Right renal cortex interstitium (tissue), 3 donors: ENCODE measurements around the gene DUSP1. TPM values are rescaled to one million over a fixed set of nuclear protein-coding genes. Genes with fewer than 3 reads are reported as not detected.
"Not testable (repeated sequence)": the region's sequence is repeated elsewhere in the genome, so short reads cannot be mapped to it uniquely, and the experiment has no call there.

Experiments used
- DNase-seq, 3 donors: peaks; one replicate each; pipeline ENCODE4 v3.0.0-alpha.2; 2013; ENCODE audit warnings: low read depth in 3 of 3, low spot score in 2 of 3
- polyA plus RNA-seq, 3 donors: library from polyadenylated mRNA; unstranded; fragments of 120-200 nt; gene quantifications; one replicate each; pipeline ENCODE4 v1.2.1, GENCODE V29; 2013; ENCODE audit not compliant: insufficient read length in 3 of 3

The DUSP1 gene
- polyA plus RNA-seq, 3 donors = 65.5 to 130 (median 88.2) TPM

GRCh38 chr5:172798422-172799215 is 27.6 kb upstream of the DUSP1 start:
- no peak for DNase-seq

DNA sequence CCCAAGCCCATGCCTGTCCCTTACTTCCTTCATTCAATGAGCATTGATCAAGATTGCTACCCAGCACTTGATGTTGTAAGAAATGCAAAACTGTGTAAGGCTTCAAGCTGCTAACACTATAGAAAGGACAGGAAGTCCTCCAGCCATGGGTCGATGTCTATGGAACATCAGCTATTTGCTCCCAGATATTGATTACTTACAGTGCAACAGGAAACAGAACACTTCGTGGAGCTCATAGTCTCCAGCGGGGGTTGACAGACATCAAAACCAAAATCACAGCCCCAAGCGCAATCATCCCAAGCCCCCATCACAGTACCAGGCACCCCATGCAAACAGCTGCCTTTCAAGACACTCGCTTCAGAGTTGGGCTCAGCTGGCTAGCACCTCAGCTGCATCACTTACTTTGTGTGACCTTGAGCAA is 26.8 kb upstream of the DUSP1 start:
- DNase-seq = no peak

- no peak for DNase-seq
Measured at GRCh38 chr5:172796306-172796705, 25.3 kb upstream of the DUSP1 start.

DNA sequence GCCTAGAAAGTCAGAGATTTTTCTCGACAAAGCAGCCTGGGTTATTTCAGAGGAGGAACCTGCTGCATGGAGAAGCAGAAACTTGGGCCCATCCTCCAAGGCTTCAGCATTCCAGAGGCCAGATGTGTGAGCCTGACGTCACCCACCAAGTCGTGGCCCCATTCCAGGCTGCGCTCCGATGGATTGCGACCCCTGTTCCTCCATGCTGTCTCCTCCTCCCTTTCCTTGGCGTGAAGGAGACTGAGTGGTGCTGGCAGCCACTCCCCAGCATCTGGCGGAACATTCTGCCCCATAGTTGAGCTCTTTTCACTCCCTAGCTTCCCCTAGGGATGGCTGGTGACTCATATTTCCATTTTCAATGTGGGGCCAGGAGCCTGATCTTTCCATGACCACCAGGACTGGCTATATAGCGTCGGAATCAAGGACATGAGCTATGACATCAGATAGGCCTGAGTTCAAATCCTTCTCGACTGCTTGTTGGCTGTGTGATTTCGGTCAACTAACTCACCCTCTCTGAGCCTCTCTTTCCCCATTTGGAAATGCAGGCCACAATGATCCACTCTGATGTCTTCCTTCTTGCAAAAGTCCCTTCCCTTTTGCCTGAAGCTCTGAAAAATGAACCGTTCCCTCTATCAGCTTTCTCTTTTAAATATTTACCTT is 24.5 kb upstream of the DUSP1 start:
- DNase-seq = peak; percentile 76 to 78 (median 78)

DNA sequence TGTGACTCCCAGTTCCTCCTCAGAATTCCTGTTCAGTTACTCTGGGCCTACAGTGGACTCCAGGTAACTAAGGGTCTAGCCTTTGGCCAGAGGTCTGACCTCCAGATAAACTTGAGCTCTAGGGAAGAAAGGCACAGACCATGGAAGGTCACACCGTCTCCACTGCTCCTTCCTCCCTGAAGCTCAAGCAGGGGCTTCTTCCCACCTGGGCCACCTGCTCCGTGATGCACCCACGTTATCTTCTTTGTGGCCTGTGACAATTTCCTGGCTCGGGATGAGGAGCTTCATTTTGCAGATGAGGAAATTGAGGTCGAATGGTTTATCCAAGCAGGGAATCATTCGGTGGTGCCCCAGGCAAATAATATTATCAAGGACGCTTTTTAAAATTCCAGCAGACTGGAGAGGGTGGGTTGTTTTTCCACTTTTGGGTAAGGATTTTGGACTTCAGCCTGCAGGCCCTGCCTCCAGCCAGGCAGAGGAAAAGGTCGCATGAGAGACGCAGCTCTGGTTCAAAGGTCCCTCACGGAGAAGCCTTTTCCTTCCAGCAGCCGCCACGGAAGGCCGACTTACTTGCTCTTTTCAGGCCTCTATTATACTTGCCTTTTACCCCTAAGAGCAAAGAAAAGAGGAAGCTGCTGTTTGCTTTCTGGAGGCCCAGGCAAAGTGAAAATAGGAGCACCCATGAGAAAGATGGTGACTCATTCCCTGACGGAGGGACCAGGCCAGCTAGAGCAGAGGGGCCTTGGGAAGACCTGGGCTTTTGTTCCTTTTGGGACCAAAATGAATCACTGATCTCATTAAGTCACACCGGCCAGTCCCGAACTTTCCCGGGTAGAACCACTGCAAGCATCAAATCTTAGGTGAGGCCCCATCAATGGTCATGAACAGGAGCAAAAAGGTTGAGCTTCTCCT is 22.8 kb upstream of the DUSP1 start:
- DNase-seq = no peak

DNA sequence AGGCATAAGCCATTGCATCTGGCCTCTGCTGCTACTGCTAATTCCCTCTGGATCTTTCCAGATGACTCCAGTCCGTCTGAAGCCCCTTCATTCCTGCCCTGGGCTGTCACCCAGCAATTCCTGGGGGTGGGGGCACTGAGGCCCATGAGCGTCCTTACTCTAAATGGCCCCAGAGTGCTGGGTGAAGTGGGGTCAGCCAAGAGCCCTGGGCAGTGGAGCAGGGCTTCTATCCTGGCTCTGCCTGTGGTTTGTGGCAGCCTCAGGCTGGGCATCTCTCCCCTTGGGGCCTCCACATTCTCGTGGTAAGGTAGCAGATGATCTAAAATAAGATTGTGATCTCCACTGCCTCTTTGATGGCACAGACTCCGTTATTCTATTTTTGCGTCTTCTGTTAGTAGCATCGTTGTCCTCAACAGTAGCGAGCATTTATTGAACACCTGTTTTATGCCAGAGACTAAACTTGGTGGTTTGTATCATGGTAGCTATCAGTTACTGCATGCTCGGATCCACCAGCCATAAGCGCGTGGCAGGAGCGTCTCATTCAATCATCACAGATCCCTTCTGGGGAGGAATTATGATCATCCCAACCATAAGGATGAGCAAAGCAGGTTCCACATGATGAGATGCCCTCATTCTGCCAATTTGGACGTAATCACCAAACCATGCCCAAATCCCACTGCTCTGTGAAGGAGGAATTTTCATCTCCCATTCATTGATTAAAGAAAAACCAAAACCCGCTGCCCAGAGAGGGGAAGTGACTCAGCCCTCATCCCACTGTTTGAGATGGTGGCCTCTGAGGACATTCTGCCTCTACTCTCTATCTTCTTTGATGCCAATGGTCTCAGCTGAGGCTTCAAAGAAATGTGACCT is 21.9 kb upstream of the DUSP1 start:
- no peak for DNase-seq

- DNase-seq = no peak
Measured at GRCh38 chr5:172791726-172792445, 20.9 kb upstream of the DUSP1 start.

- no peak for DNase-seq
Measured at GRCh38 chr5:172791286-172791685, 20.3 kb upstream of the DUSP1 start.

- no peak for DNase-seq
Measured at GRCh38 chr5:172790496-172790889, 19.5 kb upstream of the DUSP1 start.

DNA sequence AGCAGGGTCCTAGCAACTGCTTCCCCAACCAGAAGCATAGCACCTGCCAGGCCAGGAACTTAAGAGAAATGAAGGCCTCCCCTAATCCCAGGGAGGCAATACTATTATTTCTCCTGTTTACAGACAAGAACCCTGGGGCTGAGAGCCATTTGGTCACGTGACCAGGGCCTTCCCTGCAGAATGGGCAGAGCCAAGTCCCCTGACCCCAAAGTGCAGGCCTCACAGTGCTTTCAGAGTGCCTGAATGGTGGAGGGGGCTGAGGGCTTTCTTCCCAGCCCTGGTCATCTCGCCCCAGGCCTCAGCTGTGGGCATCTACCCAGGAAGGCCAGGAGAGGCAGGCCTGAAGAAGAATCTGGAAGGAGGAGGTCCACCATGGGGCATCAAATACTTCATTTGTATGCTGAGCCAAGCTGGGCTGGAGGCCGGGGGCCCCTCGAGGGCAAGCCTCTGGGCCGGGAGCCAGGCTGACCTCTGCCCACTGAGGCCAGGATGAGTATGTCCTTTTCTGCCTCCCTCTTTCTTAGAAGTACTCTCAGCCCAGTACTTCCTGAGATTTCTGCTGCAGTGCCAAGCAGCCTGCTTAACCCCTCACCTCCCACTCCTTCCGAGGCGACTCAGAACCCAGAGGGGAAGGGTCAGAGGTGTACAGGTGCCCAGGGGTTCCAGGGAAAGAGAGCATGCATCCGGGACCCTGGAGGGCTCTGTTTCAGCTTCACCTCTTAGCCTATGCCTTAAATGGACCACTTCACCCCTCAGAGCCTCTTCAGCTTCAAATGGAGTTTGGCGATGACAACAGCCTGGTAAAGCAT is 18.9 kb upstream of the DUSP1 start:
- no peak for DNase-seq

DNA sequence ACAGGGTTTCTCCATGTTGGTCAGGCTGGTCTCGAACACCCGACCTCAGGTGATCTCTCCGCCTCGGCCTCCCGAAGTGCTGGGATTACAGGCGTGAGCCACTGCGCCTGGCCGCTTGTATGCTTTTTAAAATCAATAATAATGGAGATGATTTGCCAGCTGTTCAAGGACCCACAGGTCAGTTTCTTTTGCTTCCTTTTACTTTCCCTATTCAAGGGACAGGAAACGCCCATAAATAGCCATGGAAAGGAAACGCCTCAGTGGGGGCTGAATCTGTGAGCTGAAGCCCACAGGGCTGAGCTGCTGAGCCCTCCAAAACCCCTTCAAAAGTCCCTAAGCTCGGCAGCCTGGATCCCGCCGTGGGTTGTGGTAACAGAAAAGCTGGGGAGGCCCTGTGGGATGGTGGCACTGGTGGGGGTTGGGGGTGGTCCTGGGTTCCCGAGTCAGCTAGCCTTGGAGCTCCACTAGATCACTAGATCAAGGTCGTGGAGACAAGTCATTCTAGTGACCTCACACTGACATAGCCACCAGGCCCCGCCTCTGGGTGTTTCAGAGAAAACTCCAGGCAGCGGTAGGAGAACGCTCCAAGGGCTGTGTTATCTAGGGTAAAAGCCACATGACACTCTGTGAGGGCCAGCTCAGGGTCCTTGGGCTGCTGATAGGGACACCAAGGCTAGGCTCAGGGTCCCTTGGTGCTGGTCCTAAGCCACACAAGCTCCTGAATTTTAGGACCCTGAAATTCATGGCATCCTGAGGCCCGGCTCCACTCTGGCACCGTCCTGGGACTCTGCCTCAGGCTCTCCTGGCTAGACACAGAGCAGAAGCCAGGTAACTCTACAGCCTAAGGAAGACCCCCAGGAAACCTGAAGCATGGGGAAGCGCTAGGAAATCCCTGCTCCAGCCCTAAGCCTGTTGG is 18.0 kb upstream of the DUSP1 start:
- DNase-seq = no peak

DNA sequence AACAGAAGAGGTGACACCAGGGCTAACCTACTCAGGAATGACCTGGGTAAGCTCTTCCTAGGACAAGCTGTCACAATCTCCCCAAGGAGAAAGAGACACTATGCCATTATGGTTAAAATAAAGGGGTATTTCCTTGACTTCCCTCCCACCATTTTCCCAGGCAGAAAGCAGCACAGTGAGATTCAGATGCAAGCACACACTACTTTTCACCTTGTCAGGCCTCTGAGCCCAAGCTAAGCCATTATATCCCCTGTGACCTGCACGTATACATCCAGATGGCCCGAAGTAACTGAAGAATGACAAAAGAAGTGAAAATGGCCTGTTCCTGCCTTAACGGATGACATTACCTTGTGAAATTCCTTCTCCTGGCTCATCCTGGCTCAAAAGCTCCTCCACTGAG is 16.5 kb upstream of the DUSP1 start:
- not testable (repeated sequence) for DNase-seq

DNA sequence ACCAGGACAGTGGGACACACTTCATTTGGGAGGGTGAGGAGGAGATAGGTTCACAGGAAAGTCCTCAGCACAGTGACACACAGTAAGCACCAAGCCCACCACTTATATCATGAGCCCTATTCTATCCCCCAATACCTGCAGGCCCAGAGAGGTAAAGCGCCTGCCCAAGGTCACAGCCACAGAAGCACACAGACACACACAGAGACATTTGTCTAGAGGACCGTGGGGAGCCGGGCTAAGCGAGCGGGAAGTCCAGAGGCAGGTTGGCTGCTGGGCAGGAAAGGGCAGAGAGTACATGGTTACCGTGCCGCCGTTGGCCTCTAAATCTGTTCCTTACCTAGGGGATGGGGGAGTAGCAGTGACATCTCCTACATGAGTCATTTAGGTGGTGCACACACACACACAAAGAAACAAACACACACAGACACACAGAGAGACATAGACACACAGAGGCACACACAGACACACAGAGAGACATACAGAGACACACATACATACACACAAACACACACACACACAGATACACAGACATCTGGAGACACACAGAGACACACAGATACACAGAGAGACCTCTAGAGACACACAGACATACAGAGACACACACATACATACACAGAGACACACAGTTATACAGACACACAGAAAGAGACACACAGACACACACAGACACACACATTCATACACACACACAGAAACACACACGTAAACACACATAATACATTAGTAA is 15.9 kb upstream of the DUSP1 start:
- no peak for DNase-seq

- DNase-seq = no peak
Measured at GRCh38 chr5:172785429-172786088, 14.6 kb upstream of the DUSP1 start.

DNA sequence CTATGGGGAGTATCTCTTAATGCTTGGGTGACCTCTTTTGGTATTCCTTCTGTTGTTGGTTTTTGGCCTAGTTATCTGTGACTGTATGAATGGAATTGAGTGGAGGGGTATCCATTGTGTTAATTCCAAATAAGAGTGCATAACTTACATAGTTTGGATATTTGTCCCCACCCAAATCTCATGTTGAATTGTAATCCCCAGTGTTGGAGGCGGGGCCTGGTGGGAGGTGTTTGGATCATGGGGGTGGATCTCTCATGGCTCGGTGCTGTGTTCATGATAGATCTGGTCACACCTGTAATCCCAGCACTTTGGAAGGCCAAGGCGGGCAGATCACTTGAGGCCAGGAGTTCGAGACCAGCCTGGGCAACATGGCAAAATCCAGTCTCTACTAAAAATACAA is 13.2 kb upstream of the DUSP1 start:
- not testable (repeated sequence) for DNase-seq

DNA sequence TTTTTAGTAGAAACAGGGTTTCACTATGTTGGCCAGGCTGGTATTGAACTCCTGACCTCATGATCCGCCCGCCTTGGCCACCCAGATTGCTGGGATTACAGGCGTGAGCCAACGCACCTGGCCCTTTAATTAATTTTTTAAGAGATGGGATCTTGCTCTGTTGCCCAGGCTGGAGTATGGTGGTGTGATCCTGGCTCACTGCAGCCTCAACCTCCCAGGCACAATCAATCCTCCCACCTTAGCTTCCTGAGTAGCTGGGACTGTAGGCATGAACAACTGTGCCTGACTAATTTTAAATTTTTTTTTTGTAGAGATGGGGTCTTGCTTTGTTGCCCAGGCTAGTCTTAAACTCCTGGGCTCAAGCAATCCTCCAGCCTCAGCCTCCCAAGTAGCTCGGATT is 12.3 kb upstream of the DUSP1 start:
- not testable (repeated sequence) for DNase-seq
